ENCODE measurements around the gene KCNIP1. TPM values are rescaled to one million over a fixed set of nuclear protein-coding genes. Genes with fewer than 3 reads are reported as not detected.

KCNIP1 gene
- total and polyA plus RNA-seq, 7 donors = 0.03 TPM; not detected in 6

GRCh38 chr5:170769898-170770416 lies 266.1 kb downstream of the KCNIP1 start:
- WGBS, 3 donors = 59 to 63% (median 60%) methylated on average over 5 of the region's 5 CpGs
- DNase-seq (no peak), ATAC-seq (no peak)
- Histone ChIP-seq H3K36me3 (ENCODE audit: insufficient read depth in 1 of 2, low read depth in 1 of 2) (no peaks in the 10 kb centered on the region), H3K27ac (no peak overlapping the region), H3K27me3 (ENCODE audit: insufficient read depth in 3 of 3, low read length in 2 of 3) (peaks cover 0 to 2% (median 0%) of the 10 kb centered on the region in 3 donors), H3K4me1 (no peaks in the 10 kb centered on the region), H3K9me3 (no peaks in the 10 kb centered on the region), H3K4me3 (no peak overlapping the region)
- TF ChIP-seq CTCF (IDR thresholded peaks at IDR 0.05) = no peak
- intact Hi-C loops (cut with DNase I) = loop anchor here in 1 of 2 donors (10.0 kb wide), 1 partner anchor 1045 kb away; no protein-coding TSS in a partner anchor

GRCh38 chr5:170771496-170771895 lies 267.7 kb downstream of the KCNIP1 start:
- TF ChIP-seq CTCF (IDR thresholded peaks at IDR 0.05) = no peak
- 80 to 82% (median 82%) methylated on average over 15 of the region's 15 CpGs for WGBS, 3 donors
- H3K9me3 ChIP-seq = no peaks in the 10 kb centered on the region
- peaks cover 0 to 2% (median 0%) of the 10 kb centered on the region in 3 donors for H3K27me3 ChIP-seq (ENCODE audit: insufficient read depth in 3 of 3, low read length in 2 of 3)
- ATAC-seq = no peak
- intact Hi-C loops (cut with DNase I) = no loop called here
- no peak for DNase-seq
- no peak overlapping the region for H3K27ac ChIP-seq
- H3K4me3 ChIP-seq = no peak overlapping the region
- H3K36me3 ChIP-seq (ENCODE audit: insufficient read depth in 1 of 2, low read depth in 1 of 2) = no peaks in the 10 kb centered on the region
- H3K4me1 ChIP-seq = no peaks in the 10 kb centered on the region

GRCh38 chr5:170773024-170773985 lies 269.5 kb downstream of the KCNIP1 start:
- 86 to 91% (median 86%) methylated on average over 12 of the region's 12 CpGs for WGBS, 3 donors
- TF ChIP-seq CTCF (IDR thresholded peaks at IDR 0.05) = no peak
- no peaks in the 10 kb centered on the region for H3K9me3 ChIP-seq
- no peak for DNase-seq
- peaks cover 0 to 2% (median 0%) of the 10 kb centered on the region in 3 donors for H3K27me3 ChIP-seq (ENCODE audit: insufficient read depth in 3 of 3, low read length in 2 of 3)
- no peaks in the 10 kb centered on the region for H3K36me3 ChIP-seq (ENCODE audit: insufficient read depth in 1 of 2, low read depth in 1 of 2)
- no peak overlapping the region for H3K27ac ChIP-seq
- no peak overlapping the region for H3K4me3 ChIP-seq
- intact Hi-C loops (cut with DNase I) = no loop called here
- H3K4me1 ChIP-seq = no peaks in the 10 kb centered on the region
- ATAC-seq = no peak

- DNase-seq = no peak
- Histone ChIP-seq H3K9me3 (no peaks in the 10 kb centered on the region), H3K4me1 (no peaks in the 10 kb centered on the region), H3K4me3 (no peak overlapping the region), H3K36me3 (ENCODE audit: insufficient read depth in 1 of 2, low read depth in 1 of 2) (no peaks in the 10 kb centered on the region), H3K27me3 (ENCODE audit: insufficient read depth in 3 of 3, low read length in 2 of 3) (no peaks in the 10 kb centered on the region), H3K27ac (no peak overlapping the region)
- ATAC-seq = no peak
- WGBS, 3 donors = 91 to 92% (median 91%) methylated on average over 5 of the region's 5 CpGs
- no peak for TF ChIP-seq CTCF (IDR thresholded peaks at IDR 0.05)
- intact Hi-C loops (cut with DNase I) = no loop called here
These were observed 271.0 kb downstream of the KCNIP1 start for GRCh38 chr5:170774831-170775230.

Data from psoas muscle (tissue), 8 donors.